Muscle of leg (tissue), 11 donors: ENCODE data around the gene ENPP1. TPM values are rescaled to one million over a fixed set of nuclear protein-coding genes. Genes with fewer than 3 reads are reported as not detected.
"Not testable (repeated sequence)": the region's sequence is repeated elsewhere in the genome, so short reads cannot be mapped to it uniquely, and the experiment has no call there.

ENCODE experiments used
- DNase-seq: peaks from one replicate; pipeline ENCODE4 v3.0.0; 2013
- H3K27ac ChIP-seq: one replicate; pipeline ENCODE4 v1.5.1; 2013; ENCODE audit warnings: mild to moderate bottlenecking, low read length, control low read depth
- H3K27me3 ChIP-seq: one replicate; pipeline ENCODE4 v1.6.1; 2013; ENCODE audit warnings: low read length; ENCODE audit not compliant: control insufficient read depth, insufficient read depth
- H3K36me3 ChIP-seq: one replicate; pipeline ENCODE4 v1.6.1; 2013; ENCODE audit warnings: low read length; ENCODE audit not compliant: control insufficient read depth, insufficient read depth
- H3K4me1 ChIP-seq: one replicate; pipeline ENCODE4 v1.6.1; 2013; ENCODE audit warnings: low read length; ENCODE audit not compliant: control insufficient read depth, insufficient read depth
- H3K4me3 ChIP-seq: one replicate; pipeline ENCODE4 v1.5.1; 2013; ENCODE audit warnings: low read length, control low read depth
- H3K9me3 ChIP-seq: replicated peaks from 2 replicates; pipeline ENCODE4 v1.6.1; 2013; ENCODE audit warnings: low read depth, low read length; ENCODE audit not compliant: control insufficient read depth
- WGBS: methylation state at CpG from one replicate; pipeline ENCODE4 v1.1.5; 2013; ENCODE audit warnings: missing lambda C conversion rate; ENCODE audit not compliant: insufficient coverage; 5-methylcytosine and 5-hydroxymethylcytosine counted together
- polyA plus RNA-seq, 8 donors: library from polyadenylated mRNA; unstranded; fragments of 120-200 nt; gene quantifications; one replicate each; pipeline versions ENCODE4 v1.2.1 to v1.2.3, GENCODE V29; 2013; ENCODE audit warnings: inconsistent platforms in 1 of 8, low replicate concordance in 1 of 8; ENCODE audit not compliant: insufficient read length in 8 of 8, insufficient read depth in 1 of 8
- total RNA-seq: library from RNA; stranded (reverse); fragments of 120-200 nt; gene quantifications from one replicate; pipeline ENCODE4 v1.2.4, GENCODE V29; 2013

The ENPP1 gene
- total and polyA plus RNA-seq, 9 donors: 7.9 to 16.1 (median 9.3) TPM

DNA sequence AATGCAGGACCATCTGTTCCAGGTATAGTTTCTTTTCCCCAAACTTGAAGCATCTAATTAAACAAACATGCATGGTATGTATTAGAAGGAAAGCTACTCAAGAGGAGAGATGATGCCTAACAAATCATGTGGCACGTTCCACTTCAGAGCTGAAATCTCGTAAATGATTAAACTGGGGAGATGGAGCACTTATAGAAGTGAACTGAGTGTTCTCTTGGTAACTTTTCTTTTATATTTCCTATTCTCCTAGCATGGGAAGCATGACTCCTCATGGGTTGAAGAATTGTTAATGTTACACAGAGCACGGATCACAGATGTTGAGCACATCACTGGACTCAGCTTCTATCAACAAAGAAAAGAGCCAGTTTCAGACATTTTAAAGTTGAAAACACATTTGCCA lies 82.3 kb downstream of the ENPP1 start:
- Histone ChIP-seq H3K9me3 (no peaks in the 10 kb centered on the region), H3K27ac (no peak overlapping the region), H3K36me3 (peaks cover 12% of the 10 kb centered on the region), H3K27me3 (no peaks in the 10 kb centered on the region), H3K4me1 (no peaks in the 10 kb centered on the region), H3K4me3 (no peak overlapping the region)
- no peak for DNase-seq
- WGBS: no CpG with 5 or more reads among the region's 3 CpGs

- whole genome bisulfite sequencing: no CpG with 5 or more reads among the region's 1 CpG
- no peak for DNase-seq
- Histone ChIP-seq H3K4me1 (no peaks in the 10 kb centered on the region), H3K4me3 (no peak overlapping the region), H3K9me3 (peaks cover 2% of the 10 kb centered on the region), H3K27me3 (no peaks in the 10 kb centered on the region), H3K36me3 (peaks cover 11% of the 10 kb centered on the region), H3K27ac (no peak overlapping the region)
These were observed 85.4 kb downstream of the ENPP1 start for GRCh38 chr6:131893198-131893597.

- Histone ChIP-seq H3K9me3 (peaks cover 2% of the 10 kb centered on the region), H3K27ac (no peak overlapping the region), H3K36me3 (peaks cover 8% of the 10 kb centered on the region), H3K4me1 (no peaks in the 10 kb centered on the region), H3K27me3 (no peaks in the 10 kb centered on the region), H3K4me3 (no peak overlapping the region)
- WGBS: 60% methylated on average over 1 of the region's 8 CpGs
- DNase-seq: peak; percentile 25
These were observed 86.9 kb downstream of the ENPP1 start for GRCh38 chr6:131894493-131895424.

GRCh38 chr6:131897050-131897435 lies 89.2 kb downstream of the ENPP1 start:
- no CpG with 5 or more reads among the region's 4 CpGs for WGBS
- Histone ChIP-seq H3K9me3 (peaks cover 2% of the 10 kb centered on the region), H3K4me3 (no peak overlapping the region), H3K27me3 (no peaks in the 10 kb centered on the region), H3K4me1 (no peaks in the 10 kb centered on the region), H3K27ac (no peak overlapping the region), H3K36me3 (peaks cover 6% of the 10 kb centered on the region)
- DNase-seq: no peak

DNA sequence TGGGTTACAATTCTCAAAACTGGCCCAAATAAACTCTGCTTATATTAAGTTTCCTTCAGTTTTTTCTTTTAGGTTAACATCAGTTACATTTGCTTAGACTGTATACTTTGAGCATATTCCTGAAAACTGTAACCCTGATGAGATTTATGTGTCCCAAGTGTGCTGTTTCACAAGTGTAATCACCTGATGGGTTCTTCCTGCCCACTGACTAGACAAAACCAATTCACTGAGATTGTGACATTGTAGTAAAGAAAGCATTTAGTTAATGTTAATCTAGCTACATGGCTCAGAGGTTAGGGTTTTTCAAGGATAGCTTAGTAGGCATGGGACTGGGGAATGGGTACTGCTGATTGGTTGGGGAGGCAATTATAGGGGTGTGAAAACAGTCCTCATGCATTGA lies 89.8 kb downstream of the ENPP1 start:
- Histone ChIP-seq H3K9me3 (peaks cover 2% of the 10 kb centered on the region), H3K4me3 (no peak overlapping the region), H3K27me3 (no peaks in the 10 kb centered on the region), H3K36me3 (peaks cover under 1% of the 10 kb centered on the region), H3K27ac (no peak overlapping the region), H3K4me1 (no peaks in the 10 kb centered on the region)
- DNase-seq: no peak

GRCh38 chr6:131898718-131899117 lies 90.9 kb downstream of the ENPP1 start:
- Histone ChIP-seq H3K36me3 (no peaks in the 10 kb centered on the region), H3K27ac (no peak overlapping the region), H3K4me3 (no peak overlapping the region), H3K27me3 (no peaks in the 10 kb centered on the region), H3K4me1 (no peaks in the 10 kb centered on the region), H3K9me3 (peaks cover 2% of the 10 kb centered on the region)
- no peak for DNase-seq
- no CpG with 5 or more reads among the region's 1 CpG for WGBS

GRCh38 chr6:131900231-131900630 lies 92.4 kb downstream of the ENPP1 start:
- no peaks in the 10 kb centered on the region for H3K36me3 ChIP-seq
- peaks cover 2% of the 10 kb centered on the region for H3K9me3 ChIP-seq
- no peaks in the 10 kb centered on the region for H3K4me1 ChIP-seq
- no peak overlapping the region for H3K4me3 ChIP-seq
- no peak for DNase-seq
- no peak overlapping the region for H3K27ac ChIP-seq
- no peaks in the 10 kb centered on the region for H3K27me3 ChIP-seq

DNA sequence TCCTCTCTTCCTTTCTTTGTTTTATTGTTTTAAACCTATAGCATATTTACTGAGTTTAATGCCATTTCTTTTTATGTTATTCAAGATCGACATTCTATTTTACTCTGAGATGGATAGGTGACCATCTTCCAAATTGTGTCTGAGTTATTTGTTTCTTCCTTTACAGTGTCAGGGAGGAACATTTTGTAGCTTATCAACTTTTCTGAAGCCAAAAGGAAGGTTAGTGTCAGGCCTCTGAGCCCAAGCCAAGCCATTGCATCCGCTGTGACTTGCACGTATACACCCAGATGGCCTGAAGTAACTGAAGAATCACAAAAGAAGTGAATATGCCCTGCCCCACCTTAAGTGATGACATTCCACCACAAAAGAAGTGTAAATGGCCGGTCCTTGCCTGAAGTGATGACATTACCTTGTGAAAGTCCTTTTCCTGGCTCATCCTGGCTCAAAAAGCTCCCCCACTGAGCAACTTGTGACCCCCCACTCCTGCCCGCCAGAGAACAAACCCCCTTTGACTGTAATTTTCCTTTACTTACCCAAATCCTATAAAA lies 93.6 kb downstream of the ENPP1 start:
- not testable (repeated sequence) for H3K27me3 ChIP-seq, H3K4me1 ChIP-seq, H3K27ac ChIP-seq, H3K36me3 ChIP-seq, DNase-seq, H3K9me3 ChIP-seq, H3K4me3 ChIP-seq
- 82% methylated on average over 4 of the region's 5 CpGs for WGBS

- 71% methylated on average over 3 of the region's 12 CpGs for WGBS
- H3K4me3 ChIP-seq: not testable (repeated sequence)
These were observed 95.9 kb downstream of the ENPP1 start for GRCh38 chr6:131903734-131904133.

GRCh38 chr6:131908787-131909186 lies 101.0 kb downstream of the ENPP1 start:
- WGBS: no CpG with 5 or more reads among the region's 3 CpGs
- H3K36me3 ChIP-seq, H3K4me1 ChIP-seq, H3K9me3 ChIP-seq, H3K27me3 ChIP-seq, H3K27ac ChIP-seq, H3K4me3 ChIP-seq, DNase-seq: not testable (repeated sequence)

More at GRCh38 chr6:131903734-131904133, 95.9 kb downstream of the ENPP1 start:
- H3K4me1 ChIP-seq, H3K9me3 ChIP-seq, DNase-seq, H3K36me3 ChIP-seq, H3K27ac ChIP-seq, H3K27me3 ChIP-seq: not testable (repeated sequence)
